GM18861 (cell line): ENCODE data around the gene SETD7.

Source experiments
- ATAC-seq: cut with Tn5 transposase; IDR thresholded peaks from one replicate; pipeline ENCODE4 v1.9.1; 2021; ENCODE audit not compliant: unreplicated experiment

Gene SETD7

DNA sequence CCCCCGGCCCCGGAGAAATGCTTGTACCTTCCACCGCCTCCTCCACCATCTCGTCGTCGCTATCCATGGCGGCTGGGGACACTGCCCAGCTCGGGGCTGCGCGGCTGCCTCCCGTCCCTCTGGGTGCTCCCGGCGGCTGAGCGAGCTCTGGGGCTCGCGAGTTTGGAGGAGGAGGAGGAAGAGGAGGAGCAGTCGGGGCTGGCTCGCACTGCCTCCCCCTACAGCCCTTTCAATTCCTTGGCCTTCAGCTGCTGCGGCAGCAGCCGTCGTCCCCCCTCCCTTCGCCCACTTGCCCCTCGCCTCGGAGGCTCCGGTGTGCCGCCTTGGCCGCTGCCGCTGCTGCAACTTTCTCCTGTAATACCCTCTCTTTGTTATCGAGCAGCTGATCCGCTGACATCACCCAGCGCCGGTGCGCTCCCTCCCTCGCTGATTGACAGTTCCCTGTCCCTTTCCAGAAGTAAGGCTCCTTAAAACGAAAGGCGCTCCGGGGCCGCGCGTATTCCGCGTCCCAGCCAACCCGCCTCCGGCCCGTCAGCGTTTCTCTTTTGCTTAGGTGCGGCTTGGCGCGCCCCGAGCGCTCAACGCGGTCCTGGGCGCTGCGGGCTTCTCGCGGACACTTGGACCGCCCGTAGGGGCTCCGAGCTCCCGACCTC, at the start of gene SETD7:
TSS of gene SETD7 (minus strand) at position 149 of the 653 bp plus-strand sequence. CDS start at position 67, 82 bp downstream.
- no peak for ATAC-seq

DNA sequence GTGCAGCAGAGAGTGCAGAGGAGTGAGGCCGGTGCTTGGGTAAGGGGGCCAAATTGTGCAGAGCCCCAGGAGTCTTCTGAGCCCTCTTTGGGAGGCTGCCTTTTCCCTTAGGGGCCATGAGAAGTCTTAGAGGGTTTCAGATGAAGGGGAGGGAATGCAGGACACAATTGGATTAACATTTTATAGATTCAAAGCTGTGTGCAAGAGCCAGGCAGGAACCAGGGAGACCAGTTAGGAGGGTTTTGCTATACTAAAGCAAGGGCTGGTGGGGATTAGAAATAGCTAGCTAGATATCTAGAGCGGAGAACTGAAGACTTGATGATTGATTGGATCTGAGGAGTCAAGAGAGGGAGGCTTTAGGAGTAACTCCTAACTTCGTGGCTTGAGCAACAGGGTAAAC, 49.5 kb upstream of the SETD7 start:
- ATAC-seq, result no peak

DNA sequence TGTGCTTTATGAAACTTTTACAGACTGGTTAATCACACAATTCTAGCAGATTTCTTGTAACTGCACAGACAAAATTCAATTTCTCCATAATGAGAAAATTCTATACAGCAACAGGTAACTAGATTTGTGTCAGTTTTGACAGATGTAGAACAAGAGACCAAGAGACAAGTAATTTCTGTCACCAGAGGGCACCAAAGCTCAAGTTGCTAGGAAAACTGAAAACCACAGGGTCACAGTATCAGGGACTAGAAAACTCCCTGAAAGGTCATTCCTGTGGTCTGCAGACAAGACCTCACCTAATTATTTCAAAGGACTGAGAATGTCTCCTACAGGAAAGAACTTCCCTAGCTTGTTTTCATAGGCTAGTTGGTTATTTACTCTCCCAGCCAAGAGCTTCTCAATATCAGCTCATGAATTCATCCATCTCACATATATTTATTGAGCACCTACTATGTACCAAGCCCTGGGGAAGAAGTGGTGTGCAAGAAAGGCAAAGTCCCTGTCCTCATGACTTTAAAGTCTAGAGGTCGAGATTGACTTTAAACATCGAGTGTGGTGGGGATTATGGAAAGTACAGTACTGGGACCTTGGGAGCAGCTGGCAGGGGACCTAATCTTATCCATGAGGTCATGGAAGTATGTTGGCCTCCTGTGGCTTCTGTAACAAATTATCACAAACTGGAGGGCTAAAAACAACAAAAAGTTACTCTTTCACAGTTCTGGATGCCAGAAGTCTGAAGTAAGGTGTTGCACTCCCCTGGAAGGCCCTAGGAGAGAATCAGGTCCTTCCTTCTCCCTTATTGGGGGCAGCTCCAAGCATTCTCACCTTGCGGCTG, 47.8 kb upstream of the SETD7 start:
- no peak for ATAC-seq

DNA sequence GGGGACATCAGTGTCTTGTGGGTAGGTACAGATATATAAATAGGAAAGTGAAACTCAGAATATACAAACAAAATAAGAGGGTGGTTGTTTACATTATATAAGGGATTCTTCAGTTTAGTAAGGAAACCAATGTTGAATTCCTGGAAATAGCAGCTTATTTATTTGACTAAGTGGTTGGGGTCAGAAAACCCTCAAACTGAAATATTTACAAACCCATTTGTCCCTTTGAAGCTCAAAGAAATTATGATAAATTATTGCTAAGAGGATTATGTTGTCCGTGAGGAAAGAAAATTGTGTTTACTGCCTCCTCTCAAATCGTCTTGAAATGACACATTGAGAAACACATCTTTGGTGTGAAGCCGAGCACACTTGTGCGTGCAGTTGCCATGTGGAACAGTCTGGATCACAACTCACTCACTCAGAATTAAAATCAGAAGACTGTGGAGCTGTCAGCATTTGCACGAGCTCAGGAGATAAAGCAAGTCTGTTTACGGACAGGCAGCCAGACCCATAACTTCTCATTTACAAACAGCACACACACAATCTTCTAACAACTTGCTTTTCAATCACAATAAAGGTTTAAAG, 46.8 kb upstream of the SETD7 start:
- no peak for ATAC-seq

DNA sequence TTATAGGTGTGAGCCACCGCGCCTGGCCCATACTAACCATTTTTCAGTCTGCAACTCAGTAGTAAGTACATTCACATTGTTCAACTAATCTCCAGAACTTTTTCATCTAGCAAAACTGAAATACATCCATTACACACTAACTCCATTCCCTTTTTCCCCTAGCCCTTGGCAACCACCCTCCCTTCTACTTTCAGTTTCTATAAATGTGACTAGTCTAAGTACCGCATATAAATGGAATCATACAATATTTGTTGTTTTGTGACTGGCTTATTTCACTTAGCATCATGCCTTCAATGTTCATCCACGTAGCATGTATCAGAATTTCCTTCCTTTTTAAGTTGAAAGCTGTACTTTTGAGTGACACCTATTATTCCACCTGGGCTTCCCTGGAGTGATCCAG, 44.6 kb upstream of the SETD7 start:
- ATAC-seq, result no peak

DNA sequence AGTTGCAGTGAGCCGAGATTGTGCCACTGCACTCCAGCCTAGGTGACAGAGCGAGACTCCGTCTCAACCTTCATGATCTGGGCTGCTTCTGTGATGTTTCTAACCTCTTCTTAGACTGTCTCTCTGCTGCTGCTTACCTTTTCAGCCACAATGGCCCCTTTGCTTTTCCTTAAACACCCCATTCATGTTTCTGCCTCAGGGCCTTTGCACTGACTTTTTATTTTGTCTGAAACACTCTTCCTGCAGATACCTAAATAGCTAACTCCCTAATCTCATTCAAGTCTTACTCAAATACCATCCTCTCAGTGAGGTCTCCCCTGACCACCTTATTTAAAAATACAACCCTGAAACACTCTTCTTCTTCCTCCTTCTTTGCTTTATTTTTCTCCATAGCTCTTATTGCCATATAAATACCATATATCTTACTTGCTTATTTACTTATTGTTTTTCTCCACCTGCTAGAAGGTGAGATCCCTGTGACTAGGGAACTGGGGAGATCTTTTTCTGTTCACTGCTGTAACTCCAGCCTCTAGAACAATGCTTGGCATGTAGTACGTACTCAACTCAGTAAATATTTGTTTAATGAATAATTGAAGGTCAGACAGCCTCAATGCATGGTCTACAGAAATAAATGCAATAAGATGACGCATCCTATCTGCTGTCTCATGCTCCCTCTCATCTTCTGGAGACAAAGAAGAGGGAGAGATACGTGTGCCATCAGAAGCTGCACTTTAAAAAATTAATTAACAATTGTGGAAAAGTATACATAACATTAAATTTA, 43.8 kb upstream of the SETD7 start:
- no peak for ATAC-seq

DNA sequence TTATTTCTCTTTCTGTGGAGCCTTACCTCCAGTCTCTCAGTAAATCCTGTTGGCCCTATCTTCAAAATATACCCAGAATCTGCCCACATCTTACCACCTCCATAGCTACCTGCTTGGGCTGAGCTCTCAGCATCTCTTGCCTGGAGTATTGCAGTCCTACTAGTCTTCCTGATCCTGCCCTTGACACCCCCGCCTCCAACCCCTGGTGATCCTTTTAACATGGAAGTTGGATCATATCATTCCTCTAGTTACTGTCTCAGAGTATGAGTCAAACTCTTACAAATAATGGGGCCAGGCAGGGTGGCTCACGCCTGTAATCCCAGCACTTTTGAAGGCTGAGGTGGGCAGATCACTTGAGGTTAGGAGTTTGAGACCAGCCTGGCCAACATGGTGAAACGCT, 43.1 kb upstream of the SETD7 start:
- no peak for ATAC-seq

DNA sequence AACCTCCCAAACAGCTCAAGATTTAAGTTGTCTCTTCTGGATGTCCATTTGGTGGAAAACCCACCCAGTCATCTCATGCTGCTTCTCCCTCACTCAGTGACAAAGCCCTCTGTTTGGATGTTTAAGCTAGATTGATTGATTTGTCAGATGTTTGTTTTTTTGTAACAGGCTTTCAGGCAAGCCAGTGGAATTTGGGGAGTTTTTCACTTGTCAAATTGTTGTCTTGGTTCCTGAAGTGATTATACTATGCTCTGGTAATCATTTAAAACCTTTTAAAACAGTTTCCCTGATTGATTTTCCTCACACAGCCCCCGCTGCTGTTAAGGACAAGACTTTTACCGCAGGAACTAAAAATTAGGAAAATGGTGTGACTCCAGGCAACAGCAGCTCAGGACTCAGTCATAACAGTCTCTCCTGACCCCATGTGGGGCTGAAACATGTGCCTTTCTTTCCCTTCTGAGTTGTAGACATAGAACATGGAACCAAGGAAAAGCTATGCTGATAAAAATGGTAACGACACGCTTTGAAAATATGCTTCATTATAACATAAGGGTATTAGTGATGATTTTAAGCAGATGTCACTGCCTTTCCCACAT, 40.8 kb upstream of the SETD7 start:
- no peak for ATAC-seq

DNA sequence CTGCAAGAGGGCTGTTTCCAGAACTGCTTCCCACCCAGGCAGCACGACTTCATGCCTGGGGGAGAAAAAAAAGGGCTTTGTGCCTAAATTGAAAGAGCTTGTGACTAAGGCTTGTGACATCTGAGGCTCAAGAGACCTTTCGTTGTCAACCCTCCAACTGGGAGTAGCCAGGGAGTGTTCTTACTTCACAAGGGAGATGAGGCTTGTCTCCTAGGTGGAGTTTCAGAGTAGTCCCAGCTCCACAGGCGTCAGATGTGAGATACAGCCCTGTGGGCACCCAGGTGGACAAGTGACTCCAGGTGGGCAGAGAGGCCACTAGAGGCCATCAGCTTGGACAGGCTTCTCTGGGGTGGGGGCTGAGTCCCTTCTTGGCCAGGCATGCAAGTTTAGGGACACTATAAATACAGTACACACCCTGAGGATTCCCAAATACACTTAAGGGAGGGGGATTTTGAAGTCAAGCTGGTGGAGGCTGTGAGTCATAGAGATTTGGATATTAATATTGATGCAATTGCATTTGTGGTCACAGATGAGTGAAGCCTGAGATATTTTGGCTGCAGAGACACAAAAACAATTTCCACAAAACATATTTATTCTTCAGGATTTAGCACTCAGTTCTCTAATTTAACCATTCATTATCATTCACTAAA, 40.1 kb upstream of the SETD7 start:
- no peak for ATAC-seq

DNA sequence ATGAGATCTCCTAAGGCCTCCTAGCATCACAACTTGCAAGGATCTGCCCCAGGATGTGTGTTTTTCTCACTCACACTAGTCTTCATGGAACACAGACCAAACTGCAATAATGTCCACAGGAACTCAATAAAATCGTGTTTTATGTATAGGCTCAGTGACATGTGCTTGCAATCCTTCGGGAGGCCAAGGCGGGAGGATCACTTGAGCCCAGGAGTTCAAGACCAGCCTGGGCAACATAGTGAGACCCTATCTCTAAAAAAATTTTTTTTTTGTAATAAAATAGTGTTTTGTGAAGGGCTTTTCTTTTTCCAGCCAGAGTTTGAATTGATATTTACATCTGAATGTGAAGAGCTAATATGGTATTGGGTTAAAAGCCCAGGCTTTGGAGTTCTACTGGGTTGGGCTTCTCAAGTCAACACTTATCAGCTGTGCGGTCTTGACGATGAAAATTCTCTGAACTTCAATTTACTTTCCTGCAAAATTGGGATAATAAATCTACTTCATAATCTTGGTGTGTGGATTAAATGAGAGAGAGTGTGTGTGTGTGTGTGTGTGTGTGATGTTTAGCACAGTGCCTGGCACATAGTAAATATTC, 38.7 kb upstream of the SETD7 start:
- no peak for ATAC-seq

DNA sequence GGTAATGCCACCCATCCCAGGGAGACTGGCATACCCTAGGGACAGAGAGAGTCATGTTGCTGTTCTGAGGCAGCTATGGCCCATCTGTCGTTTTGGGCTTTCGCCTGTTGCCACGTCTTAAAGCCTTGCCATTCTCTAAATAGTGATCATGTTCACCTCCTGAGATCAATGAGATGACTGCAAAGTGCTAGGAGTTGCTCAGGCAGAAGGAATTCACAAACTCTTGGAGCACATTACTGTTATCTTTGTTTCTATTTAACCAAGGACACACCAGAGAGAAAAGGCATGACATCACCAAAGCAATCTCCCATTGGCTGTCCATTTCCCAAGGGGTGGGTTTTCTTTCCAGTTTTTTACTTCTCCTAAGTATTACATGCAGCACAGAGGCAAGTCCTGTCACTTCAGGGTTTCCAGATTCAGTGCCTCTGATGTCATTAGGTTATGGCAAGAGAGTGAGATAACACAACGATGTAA, 37.1 kb upstream of the SETD7 start:
- ATAC-seq, result no peak

DNA sequence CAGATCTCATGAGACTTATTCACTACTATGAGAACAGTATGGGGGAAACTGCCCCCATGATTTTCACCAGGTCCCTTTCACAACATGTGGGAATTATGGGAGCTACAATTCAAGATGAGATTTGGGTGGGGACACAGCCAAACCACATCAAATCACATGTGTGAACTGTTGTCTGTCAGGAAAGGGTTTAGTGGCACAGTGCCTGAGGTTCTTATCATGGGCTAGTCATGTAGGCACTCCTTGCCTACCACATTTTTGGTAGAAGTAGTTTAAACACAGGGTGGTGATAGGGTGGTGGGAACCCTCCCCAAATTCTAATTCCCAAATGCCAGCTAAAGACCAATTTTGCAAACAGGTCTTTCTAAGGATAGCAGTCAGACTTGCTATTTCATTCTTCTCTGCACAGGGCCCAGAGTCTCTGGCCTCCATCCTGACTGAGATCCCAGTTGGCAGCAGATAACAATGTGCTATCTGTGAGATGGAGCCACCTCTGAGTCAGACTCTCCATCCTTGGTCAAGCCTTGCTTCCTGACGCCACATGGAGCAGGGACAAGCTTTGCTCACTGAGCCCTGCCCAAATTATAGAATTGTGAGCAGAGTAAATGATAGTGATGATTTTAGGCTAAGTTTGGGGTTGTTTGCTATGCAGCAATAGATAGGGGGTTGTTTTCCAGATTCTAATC, 33.5 kb upstream of the SETD7 start:
- no peak for ATAC-seq

DNA sequence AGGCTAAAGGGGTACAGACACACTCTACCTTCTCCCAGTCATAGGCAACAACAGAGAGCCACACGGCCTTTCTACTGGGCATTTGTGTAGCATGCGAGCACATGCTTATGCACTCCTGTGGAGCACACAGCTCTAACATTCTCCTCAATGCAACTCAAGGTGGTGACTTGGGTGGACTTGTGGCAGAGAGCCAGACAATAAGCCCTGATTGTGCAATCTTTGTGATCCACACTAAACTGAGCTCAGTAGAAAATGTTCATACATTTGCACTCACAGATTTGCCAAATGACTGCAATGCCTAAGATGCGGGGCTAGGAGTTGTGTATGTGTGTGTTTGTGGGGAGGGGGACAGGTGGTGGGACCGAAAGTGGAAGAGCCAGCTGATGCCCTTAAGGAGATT, 31.4 kb upstream of the SETD7 start:
- ATAC-seq, result no peak

DNA sequence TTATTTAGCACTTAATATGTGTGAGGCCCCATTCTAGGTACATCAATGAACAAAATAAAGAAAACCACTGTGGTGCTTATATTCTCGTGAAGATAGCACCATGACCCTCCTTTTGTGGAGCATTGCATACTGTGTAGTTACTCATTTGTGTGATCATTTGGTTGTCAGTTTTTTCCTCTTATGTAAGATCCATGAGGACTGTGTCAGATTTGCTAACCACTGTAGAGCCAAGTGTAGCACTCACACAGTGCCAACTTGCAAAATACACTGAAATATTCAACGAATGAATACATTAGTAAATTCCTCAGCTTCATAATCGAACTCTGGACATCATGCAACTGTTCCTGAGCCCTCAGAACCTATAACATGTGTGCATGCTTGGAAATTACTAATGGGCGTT, 29.5 kb upstream of the SETD7 start:
- ATAC-seq, result no peak

DNA sequence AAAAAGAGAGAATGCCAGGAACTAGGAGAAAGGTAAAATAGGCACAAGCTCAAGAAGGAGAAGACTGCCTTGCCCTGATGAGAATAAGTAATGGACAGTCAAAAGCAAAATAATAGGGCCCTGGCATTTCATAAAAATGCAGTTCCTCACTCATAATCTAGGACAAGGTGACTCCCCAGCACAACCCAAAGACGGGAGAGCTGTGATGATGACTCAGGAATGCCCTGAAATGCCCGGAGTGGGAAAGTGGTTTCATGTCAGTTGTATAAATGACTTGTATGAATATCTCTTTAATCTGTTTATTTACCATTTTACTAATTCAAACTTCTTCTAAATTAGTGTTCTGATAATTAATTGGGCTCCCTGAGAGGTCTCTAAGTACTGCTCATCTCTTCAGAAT, 28.8 kb upstream of the SETD7 start:
- ATAC-seq, result no peak

DNA sequence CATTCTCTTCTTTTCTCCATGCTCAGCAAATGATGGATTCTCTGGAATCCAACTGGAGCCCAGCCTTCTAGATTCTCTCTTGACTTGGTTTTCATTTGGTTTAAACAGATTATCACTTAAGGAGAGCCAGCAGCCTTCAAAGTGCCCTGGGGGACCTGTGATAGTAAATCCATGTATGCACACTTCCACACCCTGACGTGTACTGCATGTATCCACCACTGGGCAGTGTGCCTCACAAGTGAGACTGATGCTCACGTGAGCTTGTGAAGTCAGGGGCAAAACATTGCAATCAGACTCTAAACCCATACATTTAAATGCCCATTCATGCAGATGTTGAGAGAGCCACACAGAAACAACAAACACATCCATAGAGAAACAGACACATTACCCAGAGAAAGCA, 28.0 kb upstream of the SETD7 start:
- no peak for ATAC-seq

DNA sequence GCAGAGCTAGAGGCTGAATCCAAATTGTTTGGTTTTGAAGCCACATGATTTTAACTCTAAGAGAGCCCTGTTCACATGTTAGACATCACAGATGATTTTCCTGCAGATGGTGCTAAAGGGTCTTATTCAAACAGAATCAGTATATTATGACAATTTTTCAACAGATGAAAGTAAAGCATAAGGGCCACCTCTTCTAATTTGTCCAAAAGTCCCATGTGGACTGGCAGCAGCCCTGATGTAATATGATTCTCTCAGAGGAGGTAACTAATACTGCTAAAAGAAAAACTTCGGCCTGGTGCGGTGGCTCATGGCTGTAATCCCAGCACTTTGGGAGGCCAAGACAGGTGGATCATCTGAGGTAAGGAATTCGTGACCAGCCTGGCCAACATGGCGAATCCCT, 26.0 kb upstream of the SETD7 start:
- no peak for ATAC-seq

DNA sequence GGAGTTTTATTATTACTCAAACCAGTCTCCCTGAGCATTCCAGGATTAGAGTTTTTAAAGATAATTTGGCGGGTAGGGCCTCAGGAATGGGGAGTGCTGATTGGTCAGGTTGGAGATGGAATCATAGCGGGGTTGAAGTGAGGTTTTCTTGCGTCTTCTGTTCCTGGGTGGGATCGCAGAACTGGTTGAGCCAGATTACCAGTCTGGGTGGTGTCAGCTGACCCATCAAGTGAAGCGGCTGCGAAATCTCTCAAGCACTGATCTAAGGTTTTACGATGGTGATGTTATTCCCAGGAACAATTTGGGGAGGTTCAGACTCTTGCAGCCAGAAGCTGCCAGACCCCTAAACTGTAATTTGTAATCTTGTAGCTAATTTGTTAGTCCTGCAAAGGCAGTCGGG, 25.1 kb upstream of the SETD7 start:
- ATAC-seq, result no peak

DNA sequence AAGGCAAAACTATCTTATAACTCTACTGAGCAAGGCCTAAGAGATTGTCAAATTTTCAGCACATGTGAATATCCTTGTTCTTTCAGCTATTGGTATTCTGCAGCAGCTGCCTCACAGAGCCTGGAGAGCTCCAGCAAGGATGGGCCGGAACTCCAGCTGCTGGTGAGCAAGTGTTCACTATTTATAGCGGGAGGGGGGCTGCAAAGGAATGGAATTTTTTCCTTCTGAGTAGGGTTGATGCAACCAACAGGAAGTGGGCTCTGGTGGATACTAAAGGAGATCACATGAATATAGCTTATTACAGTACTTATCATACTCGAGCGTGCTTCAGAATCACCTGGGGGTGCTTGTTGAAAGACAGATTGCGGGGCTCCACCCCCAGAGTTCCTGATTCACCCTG, 20.2 kb upstream of the SETD7 start:
- no peak for ATAC-seq

DNA sequence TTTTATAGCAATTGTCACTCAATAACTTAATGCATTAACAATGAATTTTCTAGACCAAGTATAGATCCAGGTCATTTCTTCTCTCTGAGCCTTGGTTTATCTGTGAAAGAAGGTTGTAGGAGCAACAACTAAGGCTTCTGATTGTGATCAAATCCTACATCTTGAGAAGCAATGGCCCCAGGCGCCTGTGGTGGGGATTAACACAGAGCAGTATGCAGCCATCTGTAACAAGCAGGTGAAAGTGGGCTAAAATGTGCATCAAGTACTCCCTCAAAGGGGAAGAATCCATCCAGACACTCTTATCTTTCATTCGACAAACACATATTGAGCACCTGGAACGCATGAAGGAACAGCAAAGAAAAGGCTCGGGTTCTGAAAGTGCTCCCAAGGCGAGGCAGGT, 19.1 kb upstream of the SETD7 start:
- ATAC-seq, result no peak
